ENCODE measurements around the gene ANO4. TPM values are rescaled to one million over a fixed set of nuclear protein-coding genes. Genes with fewer than 3 reads are reported as not detected.

The ANO4 gene
- polyA plus RNA-seq (2013), result 12.2 and 12.4 TPM in 2 replicates

DNA sequence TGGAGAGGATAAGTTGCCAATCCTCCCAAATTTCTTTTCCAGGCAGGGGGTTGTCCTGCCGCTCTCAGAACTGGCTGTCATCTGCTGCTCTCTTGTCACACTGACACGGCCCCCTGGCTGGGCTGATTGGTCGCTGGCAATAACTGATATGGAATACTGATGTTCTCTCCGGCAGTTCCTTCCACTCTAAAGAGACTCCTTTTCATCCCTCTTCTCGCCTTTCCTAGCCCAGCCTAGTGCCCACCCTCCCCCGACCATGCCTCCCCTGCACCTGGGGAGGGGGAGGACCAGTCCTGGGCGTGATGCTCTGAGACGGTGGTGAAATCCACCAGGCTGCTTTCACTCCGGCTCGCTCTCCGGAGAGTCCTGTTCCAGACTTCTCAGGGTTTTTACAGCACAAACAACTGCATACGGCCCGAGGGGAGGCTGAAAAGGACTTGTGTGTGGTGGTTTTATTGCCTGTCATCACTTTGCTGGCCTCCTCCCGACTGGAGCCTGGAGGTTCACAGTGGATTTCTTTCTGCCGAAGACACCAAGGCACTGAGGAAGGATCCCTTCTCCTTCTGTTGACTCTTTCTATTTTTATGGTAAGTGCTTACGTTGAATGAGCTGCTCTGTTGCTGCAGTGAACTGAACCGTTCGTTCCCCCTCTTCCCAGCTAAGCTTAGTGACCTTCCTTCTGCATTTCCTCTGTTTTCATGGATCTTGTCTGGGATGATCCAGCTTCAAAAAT lies at the start of gene ANO4:
ANO4 (plus strand) TSS at position 336 of the 733 bp plus-strand sequence. CDS start 107,010 bp downstream, outside the sequence.
- no peaks in the 10 kb centered on the region for H3K27me3 ChIP-seq (ENCODE audit: insufficient read depth, low read length)
- no peak for DNase-seq
- peak within 1 kb of the TSS; percentile 84 for H4K91ac ChIP-seq (ENCODE audit: low read depth, low read length)

DNA sequence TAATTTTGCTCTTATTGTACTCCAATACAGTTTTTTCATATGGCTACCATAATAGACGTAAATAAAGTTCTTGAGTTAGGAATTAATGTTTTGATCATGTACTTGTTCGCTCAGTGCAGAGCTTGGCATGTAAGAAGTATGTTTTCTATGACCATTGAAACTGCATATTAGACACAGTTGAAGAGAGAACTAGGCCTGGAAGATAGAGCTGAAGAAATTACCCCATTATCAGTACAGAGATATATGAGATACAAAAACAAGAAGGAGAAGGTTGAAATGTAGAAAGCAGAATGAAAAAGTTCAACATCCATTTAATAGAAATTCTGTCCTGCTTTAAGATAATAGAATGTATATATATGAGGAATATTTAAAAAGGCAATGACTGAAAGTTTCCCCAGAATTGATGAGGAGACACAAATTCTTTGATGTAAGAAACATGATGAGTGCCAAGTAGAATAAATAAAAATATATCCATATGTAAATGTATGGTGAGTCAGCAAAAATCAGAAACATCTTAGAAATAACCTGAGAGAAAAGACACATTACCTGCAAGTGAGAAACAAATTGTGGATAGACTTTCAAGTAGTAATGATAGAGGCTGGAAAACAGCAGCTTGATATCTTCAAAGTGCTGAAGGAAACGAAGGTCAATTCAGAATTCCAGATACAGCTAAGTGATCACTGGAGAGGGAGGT lies 49.1 kb upstream of the ANO4 start:
- no peak for DNase-seq
- H3K18ac ChIP-seq (ENCODE audit: low read length), result no peak overlapping the region
- no peak overlapping the region for H3K27ac ChIP-seq (ENCODE audit: low read depth, low read length)
- no peak overlapping the region for H3K4me3 ChIP-seq (ENCODE audit: low read depth, low read length)
- no peaks in the 10 kb centered on the region for H3K79me1 ChIP-seq (ENCODE audit: low read length)
- H2AFZ ChIP-seq (ENCODE audit: insufficient read depth, low read length, poor library complexity), result no peak overlapping the region
- no peaks in the 10 kb centered on the region for H3K4me1 ChIP-seq (ENCODE audit: control insufficient read depth in 1 of 2, insufficient read depth in 2 of 2, low read length in 2 of 2)
- H3K4ac ChIP-seq (ENCODE audit: low read depth, low read length), result no peak overlapping the region
- no peak overlapping the region for H2BK120ac ChIP-seq (ENCODE audit: insufficient read depth, low read length, poor library complexity)
- H3K4me2 ChIP-seq (ENCODE audit: low read length), result no peak overlapping the region
- no peak overlapping the region for H2BK5ac ChIP-seq (ENCODE audit: low read depth, low read length, poor library complexity)
- H3K23ac ChIP-seq (ENCODE audit: low read length), result no peak overlapping the region
- no CpG with 5 or more reads among the region's 3 CpGs for WGBS (ENCODE audit: extremely low coverage, insufficient coverage, insufficient read length)
- no peak overlapping the region for H2BK12ac ChIP-seq (ENCODE audit: low read length)
- no peak overlapping the region for H3K14ac ChIP-seq (ENCODE audit: low read length)
- H3K79me2 ChIP-seq (ENCODE audit: control insufficient read depth, insufficient read depth, low read length, poor library complexity), result no peaks in the 10 kb centered on the region
- H3K9ac ChIP-seq (ENCODE audit: low read length), result no peak overlapping the region
- H3K36me3 ChIP-seq (ENCODE audit: control insufficient read depth in 1 of 2, insufficient read depth in 2 of 2, low read length in 2 of 2), result no peaks in the 10 kb centered on the region
- H2AK5ac ChIP-seq (ENCODE audit: low read length), result no peak overlapping the region
- no peaks in the 10 kb centered on the region for H3K9me3 ChIP-seq (ENCODE audit: insufficient read depth, low read depth, low read length)
- no peaks in the 10 kb centered on the region for H3K27me3 ChIP-seq (ENCODE audit: insufficient read depth, low read length)
- no peak overlapping the region for H4K8ac ChIP-seq (ENCODE audit: low read depth, low read length)
- H4K91ac ChIP-seq (ENCODE audit: low read depth, low read length), result no peak overlapping the region
- H4K12ac ChIP-seq (ENCODE audit: low read depth, low read length), result no peak overlapping the region

More for the DNA sequence above, at the start of gene ANO4:
- no CpG with 5 or more reads among the region's 18 CpGs for WGBS (ENCODE audit: extremely low coverage, insufficient coverage, insufficient read length)
- Histone ChIP-seq H3K79me1 (ENCODE audit: low read length) (peaks cover 17% of the 10 kb centered on the region), H3K4me1 (ENCODE audit: control insufficient read depth in 1 of 2, insufficient read depth in 2 of 2, low read length in 2 of 2) (peaks cover 10 to 17% of the 10 kb centered on the region in 2 experiments), H3K18ac (ENCODE audit: low read length) (peak within 1 kb of the TSS; percentile 67), H3K9me3 (ENCODE audit: insufficient read depth, low read depth, low read length) (no peaks in the 10 kb centered on the region), H3K36me3 (ENCODE audit: control insufficient read depth in 1 of 2, insufficient read depth in 2 of 2, low read length in 2 of 2) (no peaks in the 10 kb centered on the region), H3K27ac (ENCODE audit: low read depth, low read length) (peak within 1 kb of the TSS; percentile 39), H3K9ac (ENCODE audit: low read length) (peak within 1 kb of the TSS; percentile 16), H3K4me3 (ENCODE audit: low read depth, low read length) (peak within 1 kb of the TSS; percentile 52), H3K79me2 (ENCODE audit: control insufficient read depth, insufficient read depth, low read length, poor library complexity) (peaks cover 1% of the 10 kb centered on the region), H3K4ac (ENCODE audit: low read depth, low read length) (peak within 1 kb of the TSS; percentile 35), H2BK5ac (ENCODE audit: low read depth, low read length, poor library complexity) (peak within 1 kb of the TSS; percentile 64), H2AFZ (ENCODE audit: insufficient read depth, low read length, poor library complexity) (no peak within 1 kb of the TSS), H4K8ac (ENCODE audit: low read depth, low read length) (peak within 1 kb of the TSS; percentile 51), H2BK12ac (ENCODE audit: low read length) (peak within 1 kb of the TSS; percentile 61), H2BK120ac (ENCODE audit: insufficient read depth, low read length, poor library complexity) (peak within 1 kb of the TSS; percentile 75), H3K4me2 (ENCODE audit: low read length) (peak within 1 kb of the TSS; percentile 56), H4K12ac (ENCODE audit: low read depth, low read length) (no peak within 1 kb of the TSS), H3K14ac (ENCODE audit: low read length) (peak within 1 kb of the TSS; percentile 84), H2AK5ac (ENCODE audit: low read length) (peak within 1 kb of the TSS; percentile 57), H3K23ac (ENCODE audit: low read length) (no peak within 1 kb of the TSS)

DNA sequence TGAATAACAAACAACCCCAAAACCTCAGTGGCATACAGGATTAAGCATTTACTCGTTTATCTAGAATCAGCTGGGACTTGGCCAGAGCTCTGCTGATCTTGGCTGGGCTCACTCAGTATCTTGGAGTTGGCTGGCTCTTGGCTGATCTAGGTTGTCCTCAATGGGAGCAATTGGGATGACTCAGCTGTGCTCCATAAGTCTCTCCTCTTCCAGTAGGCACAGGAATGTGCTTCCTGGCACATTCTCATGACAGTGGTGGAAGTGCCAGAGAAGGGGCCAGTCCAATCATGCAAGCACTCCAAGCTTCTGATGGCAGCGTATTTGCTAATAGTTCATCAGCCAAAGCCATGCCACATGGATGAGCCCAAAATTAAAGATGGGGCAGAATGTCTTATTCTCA lies 41.7 kb upstream of the ANO4 start:
- H3K4ac ChIP-seq (ENCODE audit: low read depth, low read length), result no peak overlapping the region
- no peak overlapping the region for H4K8ac ChIP-seq (ENCODE audit: low read depth, low read length)
- H2AFZ ChIP-seq (ENCODE audit: insufficient read depth, low read length, poor library complexity), result no peak overlapping the region
- no peaks in the 10 kb centered on the region for H3K79me2 ChIP-seq (ENCODE audit: control insufficient read depth, insufficient read depth, low read length, poor library complexity)
- no peak overlapping the region for H3K14ac ChIP-seq (ENCODE audit: low read length)
- peaks cover 2% of the 10 kb centered on the region for H3K9me3 ChIP-seq (ENCODE audit: insufficient read depth, low read depth, low read length)
- H2AK5ac ChIP-seq (ENCODE audit: low read length), result no peak overlapping the region
- no peak overlapping the region for H2BK12ac ChIP-seq (ENCODE audit: low read length)
- no peaks in the 10 kb centered on the region for H3K4me1 ChIP-seq (ENCODE audit: control insufficient read depth in 1 of 2, insufficient read depth in 2 of 2, low read length in 2 of 2)
- WGBS (ENCODE audit: extremely low coverage, insufficient coverage, insufficient read length), result no CpG with 5 or more reads among the region's 2 CpGs
- H3K23ac ChIP-seq (ENCODE audit: low read length), result no peak overlapping the region
- no peak for DNase-seq
- H2BK120ac ChIP-seq (ENCODE audit: insufficient read depth, low read length, poor library complexity), result no peak overlapping the region
- no peak overlapping the region for H4K12ac ChIP-seq (ENCODE audit: low read depth, low read length)
- H3K18ac ChIP-seq (ENCODE audit: low read length), result no peak overlapping the region
- H3K27me3 ChIP-seq (ENCODE audit: insufficient read depth, low read length), result no peaks in the 10 kb centered on the region
- no peak overlapping the region for H3K27ac ChIP-seq (ENCODE audit: low read depth, low read length)
- H3K36me3 ChIP-seq (ENCODE audit: control insufficient read depth in 1 of 2, insufficient read depth in 2 of 2, low read length in 2 of 2), result no peaks in the 10 kb centered on the region
- H3K4me2 ChIP-seq (ENCODE audit: low read length), result no peak overlapping the region
- no peaks in the 10 kb centered on the region for H3K79me1 ChIP-seq (ENCODE audit: low read length)
- no peak overlapping the region for H4K91ac ChIP-seq (ENCODE audit: low read depth, low read length)
- H2BK5ac ChIP-seq (ENCODE audit: low read depth, low read length, poor library complexity), result no peak overlapping the region
- peak overlapping the region; percentile 22 for H3K9ac ChIP-seq (ENCODE audit: low read length)
- H3K4me3 ChIP-seq (ENCODE audit: low read depth, low read length), result no peak overlapping the region

- no peaks in the 10 kb centered on the region for H3K79me2 ChIP-seq (ENCODE audit: control insufficient read depth, insufficient read depth, low read length, poor library complexity)
- H3K4me3 ChIP-seq (ENCODE audit: low read depth, low read length), result no peak overlapping the region
- H4K12ac ChIP-seq (ENCODE audit: low read depth, low read length), result no peak overlapping the region
- H3K27ac ChIP-seq (ENCODE audit: low read depth, low read length), result no peak overlapping the region
- H2AFZ ChIP-seq (ENCODE audit: insufficient read depth, low read length, poor library complexity), result no peak overlapping the region
- no peaks in the 10 kb centered on the region for H3K27me3 ChIP-seq (ENCODE audit: insufficient read depth, low read length)
- H3K4ac ChIP-seq (ENCODE audit: low read depth, low read length), result no peak overlapping the region
- DNase-seq, result no peak
- no peaks in the 10 kb centered on the region for H3K79me1 ChIP-seq (ENCODE audit: low read length)
- H4K91ac ChIP-seq (ENCODE audit: low read depth, low read length), result no peak overlapping the region
- no peaks in the 10 kb centered on the region for H3K36me3 ChIP-seq (ENCODE audit: control insufficient read depth in 1 of 2, insufficient read depth in 2 of 2, low read length in 2 of 2)
- peaks cover 2% of the 10 kb centered on the region for H3K9me3 ChIP-seq (ENCODE audit: insufficient read depth, low read depth, low read length)
- no peak overlapping the region for H2BK120ac ChIP-seq (ENCODE audit: insufficient read depth, low read length, poor library complexity)
- no peak overlapping the region for H3K14ac ChIP-seq (ENCODE audit: low read length)
- no peak overlapping the region for H3K18ac ChIP-seq (ENCODE audit: low read length)
- H2BK12ac ChIP-seq (ENCODE audit: low read length), result no peak overlapping the region
- no peak overlapping the region for H3K4me2 ChIP-seq (ENCODE audit: low read length)
- no peak overlapping the region for H2BK5ac ChIP-seq (ENCODE audit: low read depth, low read length, poor library complexity)
- no CpG with 5 or more reads among the region's 2 CpGs for whole genome bisulfite sequencing (ENCODE audit: extremely low coverage, insufficient coverage, insufficient read length)
- no peaks in the 10 kb centered on the region for H3K4me1 ChIP-seq (ENCODE audit: control insufficient read depth in 1 of 2, insufficient read depth in 2 of 2, low read length in 2 of 2)
- no peak overlapping the region for H3K9ac ChIP-seq (ENCODE audit: low read length)
- H2AK5ac ChIP-seq (ENCODE audit: low read length), result no peak overlapping the region
- no peak overlapping the region for H3K23ac ChIP-seq (ENCODE audit: low read length)
- H4K8ac ChIP-seq (ENCODE audit: low read depth, low read length), result no peak overlapping the region
Measured at GRCh38 chr12:100753837-100754236, 40.7 kb upstream of the ANO4 start.

Data from trophoblast cell (in vitro differentiated cells and primary cell).